ENCODE data around the gene COL26A1.
"Not testable (repeated sequence)": the region's sequence is repeated elsewhere in the genome, so short reads cannot be mapped to it uniquely, and the experiment has no call there.

COL26A1 gene

DNA sequence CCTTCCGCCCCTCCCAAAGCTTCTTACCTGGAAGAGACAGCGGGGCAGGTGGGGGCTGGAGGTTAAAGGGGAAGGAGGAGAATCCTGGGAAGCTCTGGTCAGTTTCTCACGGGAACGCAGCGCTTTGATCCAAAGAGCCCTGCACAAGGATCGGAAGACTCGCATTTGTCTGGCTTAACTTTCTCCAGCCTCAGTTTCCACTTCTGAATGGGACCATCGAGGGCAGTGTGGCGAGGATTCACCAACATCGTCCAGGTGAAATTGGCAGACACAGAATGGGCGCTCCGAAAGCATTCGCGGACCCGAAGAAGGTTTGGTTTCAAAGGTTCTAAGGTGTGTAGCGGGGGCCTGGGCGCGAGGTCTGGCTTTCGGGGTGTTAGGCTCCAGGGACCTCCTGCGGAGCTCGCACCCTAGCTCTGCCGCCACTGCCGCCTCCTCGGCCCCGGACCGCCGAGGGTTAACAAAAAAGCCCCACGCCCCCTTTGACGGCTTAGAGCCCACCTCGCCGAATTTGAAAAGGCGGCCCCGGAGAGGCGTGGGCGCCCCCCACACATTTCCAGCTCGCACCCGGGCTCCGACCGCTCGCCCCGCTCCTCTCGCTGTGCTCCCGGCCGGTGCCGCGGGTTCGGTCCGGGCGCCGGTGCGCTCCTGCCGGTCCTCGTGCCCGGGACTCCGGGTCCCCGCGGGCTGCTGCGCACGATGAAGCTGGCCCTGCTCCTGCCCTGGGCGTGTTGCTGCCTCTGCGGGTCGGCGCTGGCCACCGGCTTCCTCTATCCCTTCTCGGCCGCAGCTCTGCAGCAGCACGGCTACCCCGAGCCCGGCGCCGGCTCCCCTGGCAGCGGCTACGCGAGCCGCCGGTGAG, at the start of gene COL26A1:
COL26A1 (plus strand) TSS at position 542 of the 862 bp plus-strand sequence; CDS start at position 700, 158 bp downstream.
- no peak for DNase-seq (ENCODE audit: low spot score)

DNA sequence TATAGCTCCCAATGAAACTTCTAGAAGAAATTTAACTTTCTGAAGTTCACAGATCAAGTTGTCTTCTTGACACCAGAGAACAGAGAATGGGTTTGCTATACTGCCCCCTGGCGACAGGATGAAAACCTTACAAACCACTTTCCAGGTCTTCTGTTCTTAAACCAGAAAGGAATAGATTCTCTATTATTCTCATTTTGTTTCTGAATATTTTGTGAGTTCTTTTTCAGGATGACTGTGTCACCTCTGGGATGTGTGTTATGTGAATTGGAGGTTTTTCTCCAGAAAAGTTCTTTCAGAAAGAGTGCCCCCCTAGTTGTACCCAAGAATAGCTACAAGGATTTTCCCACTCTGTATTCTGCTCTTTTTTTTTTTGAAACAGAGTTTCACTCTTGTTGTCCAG, 47.3 kb upstream of the COL26A1 start:
- DNase-seq (ENCODE audit: low spot score): peak; percentile 17

DNA sequence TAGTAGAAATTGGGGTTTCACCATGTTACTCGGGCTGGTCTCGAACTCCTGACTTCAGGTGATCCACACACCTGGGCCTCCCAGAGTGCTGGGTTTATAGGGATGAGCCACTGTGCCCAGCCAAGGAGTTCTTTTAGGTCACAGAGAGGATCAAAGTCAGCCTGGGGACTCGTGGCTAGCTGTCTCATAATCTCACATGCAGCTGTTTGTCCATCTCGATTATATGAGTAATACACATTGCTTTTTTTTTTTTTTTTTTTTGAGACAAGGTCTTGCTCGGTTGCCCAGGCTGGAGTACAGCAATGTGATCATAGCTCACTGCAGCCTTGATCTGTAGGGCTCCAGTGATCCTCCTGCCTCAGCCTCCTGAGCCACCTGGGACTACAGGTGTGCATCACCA, 43.3 kb upstream of the COL26A1 start:
- no peak for DNase-seq (ENCODE audit: low spot score)

- DNase-seq (ENCODE audit: low spot score): peak; percentile 86
These were observed 40.9 kb upstream of the COL26A1 start, which contains the start of gene IFT22 for GRCh38 chr7:101321491-101322401. Gene IFT22, minus strand, starts transcription at chr7:101321812. Its CDS starts 103 bp downstream, at chr7:101321709.

DNA sequence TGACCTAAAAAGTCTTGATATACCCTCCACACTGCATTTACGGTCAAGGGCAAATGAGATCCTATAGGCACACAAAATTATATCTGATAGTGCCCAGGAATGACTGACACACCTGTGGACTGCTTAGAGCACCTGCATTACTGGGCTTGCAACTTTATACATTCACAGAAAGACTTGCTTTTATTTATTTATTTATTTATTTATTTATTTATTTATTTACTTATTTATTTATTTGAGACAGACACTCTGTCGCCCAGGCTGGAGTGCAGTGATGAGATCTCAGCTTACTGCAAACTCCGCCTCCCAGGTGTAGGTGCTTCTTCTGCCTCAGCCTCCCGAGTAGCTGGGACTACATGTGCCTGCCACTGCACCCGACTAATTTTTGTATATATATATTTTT, 34.5 kb upstream of the COL26A1 start:
- DNase-seq (ENCODE audit: low spot score): no peak

DNA sequence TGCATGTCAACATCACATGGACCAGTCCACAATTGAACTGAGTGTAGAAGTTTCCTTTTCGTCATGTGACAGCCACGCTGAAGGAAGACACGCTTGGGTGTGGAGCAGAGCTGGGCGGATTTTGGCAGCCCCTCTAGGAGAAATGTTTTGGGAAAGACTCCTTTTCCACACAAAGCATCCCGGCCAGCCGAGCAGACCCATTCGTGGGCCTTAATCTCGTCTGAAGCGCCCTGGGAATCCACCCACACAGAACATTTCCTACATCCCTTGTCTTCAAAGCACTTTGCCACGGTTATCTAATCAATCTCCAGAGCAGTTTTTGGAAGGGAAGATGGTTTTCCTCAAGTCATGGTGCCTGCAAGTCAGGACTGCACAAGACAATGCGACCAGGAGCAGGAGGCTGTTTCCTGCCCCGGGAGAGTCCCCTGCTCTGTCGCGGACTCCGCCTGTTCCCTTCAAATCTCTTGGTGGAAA, 32.6 kb upstream of the COL26A1 start:
- no peak for DNase-seq (ENCODE audit: low spot score)

DNA sequence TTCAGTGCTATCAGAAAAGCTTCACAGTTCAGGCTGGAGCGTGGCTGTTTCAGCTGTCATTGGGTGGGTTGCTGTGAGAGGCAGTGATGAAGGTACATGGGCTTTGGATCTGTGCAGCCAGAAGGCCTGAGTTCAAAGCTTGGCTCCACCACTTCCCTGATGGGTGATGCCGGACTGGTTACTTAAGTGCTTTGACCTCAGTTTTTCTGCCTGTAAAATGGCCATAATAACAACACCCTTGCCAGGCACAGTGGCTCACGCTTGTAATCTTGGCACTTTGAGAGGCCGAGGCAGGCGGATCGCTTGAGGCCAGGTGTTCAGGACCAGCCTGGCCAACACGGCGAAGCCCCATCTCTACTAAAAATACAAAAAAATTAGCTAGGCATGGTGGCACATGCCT, 30.6 kb upstream of the COL26A1 start:
- DNase-seq (ENCODE audit: low spot score): no peak

DNA sequence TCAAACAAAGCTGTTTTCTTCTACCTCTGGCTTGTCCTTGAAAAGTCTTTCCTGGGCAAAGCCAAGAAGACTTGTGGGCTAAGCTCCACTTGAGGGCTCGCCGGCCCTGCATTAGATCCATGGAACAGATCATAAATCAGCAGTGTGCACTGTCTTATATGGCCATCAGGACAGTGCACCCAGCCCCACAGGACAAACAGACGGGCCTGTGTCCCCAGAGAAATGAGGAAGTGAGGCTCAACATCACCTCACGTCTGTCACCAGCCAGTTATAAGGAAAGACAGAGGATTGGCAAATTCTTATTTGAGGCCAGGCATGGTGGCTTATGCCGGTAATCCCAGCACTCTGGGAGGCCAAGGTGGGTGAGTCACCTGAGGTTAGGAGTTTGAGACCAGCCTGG, 28.8 kb upstream of the COL26A1 start:
- DNase-seq (ENCODE audit: low spot score): no peak

DNA sequence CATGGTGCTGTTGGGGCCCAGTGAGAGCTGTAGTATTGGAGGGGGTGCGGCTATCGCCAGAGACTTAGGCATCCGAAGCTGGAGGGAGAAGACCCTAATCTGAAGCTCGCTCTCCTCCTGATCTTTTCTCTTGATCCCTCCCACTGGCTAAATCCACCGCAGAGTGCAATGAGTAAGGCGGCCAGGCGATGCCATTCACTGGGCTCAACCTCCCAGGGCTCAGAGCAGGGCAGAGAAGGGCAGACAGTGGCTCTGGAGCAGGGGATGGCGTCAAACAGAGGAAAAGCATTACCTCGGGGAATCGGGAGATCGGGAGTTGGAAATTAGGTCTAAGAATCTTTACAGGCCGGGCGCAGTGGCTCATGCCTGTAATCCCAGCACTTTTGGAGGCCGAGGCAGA, 22.3 kb upstream of the COL26A1 start:
- DNase-seq (ENCODE audit: low spot score): no peak

DNA sequence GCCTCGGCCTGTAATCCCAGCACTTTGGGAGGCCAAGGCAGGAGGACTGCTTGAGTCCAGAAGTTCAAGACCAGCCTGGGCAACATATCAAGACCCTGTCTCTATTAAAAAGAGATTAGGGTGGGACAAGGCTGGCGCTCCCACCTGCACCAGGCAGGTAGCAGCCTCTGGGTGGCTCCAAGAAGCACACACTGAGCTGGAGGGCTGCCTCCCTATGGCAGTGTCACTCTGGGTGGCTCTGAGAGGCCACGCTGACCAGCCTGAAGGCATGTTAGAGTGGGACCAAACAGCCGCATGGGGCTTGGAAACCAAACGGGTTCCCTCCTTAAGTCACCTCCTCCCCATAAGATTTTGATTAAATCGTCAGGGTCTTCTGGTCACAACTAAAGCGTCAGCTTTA, 19.8 kb upstream of the COL26A1 start:
- DNase-seq (ENCODE audit: low spot score): no peak

- no peak for DNase-seq (ENCODE audit: low spot score)
These were observed 15.2 kb upstream of the COL26A1 start for GRCh38 chr7:101347477-101347876.

DNA sequence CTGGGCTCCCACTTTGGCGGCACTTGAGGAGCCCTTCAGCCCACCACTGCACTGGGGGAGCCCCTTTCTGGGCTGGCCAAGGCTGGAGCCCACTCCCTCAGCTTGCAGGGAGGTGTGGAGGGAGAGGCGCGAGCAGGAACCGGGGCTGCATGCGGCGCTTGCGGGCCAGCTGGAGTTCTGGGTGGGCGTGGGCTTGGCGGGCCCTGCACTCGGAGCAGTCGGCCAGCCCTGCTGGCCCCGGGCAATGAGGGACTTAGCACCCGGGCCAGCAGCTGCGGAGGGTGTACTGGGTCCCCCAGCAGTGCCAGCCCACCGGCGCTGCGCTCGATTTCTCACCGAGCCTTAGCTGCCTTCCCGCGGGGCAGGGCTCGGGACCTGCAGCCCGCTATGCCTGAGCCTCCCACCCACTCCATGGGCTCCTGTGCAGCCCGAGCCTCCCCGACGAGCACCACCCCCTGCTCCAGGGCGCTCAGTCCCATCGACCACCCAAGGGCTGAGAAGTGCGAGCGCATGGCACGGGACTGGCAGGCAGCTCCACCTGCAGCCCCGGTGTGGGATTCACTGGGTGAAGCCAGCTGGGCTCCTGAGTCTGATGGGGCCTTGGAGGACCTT, 14.1 kb upstream of the COL26A1 start:
- DNase-seq (ENCODE audit: low spot score): not testable (repeated sequence)

DNA sequence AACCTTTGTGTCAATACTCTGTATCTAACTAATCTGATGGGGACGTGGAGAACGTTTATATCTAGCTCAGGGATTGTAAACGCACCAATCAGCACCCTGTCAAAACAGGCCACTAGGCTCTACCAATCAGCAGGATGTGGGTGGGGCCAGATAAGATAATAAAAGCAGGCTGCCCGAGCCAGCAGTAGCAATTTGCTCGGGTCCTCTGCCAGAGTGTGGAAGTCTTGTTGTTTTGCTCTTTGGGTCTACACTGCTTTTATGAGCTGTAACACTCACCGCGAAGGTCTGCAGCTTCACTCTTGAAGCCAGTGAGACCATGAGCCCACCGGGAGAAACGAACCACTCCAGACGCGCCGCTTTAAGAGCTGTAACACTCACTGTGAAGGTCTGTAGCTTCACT, 13.4 kb upstream of the COL26A1 start:
- DNase-seq (ENCODE audit: low spot score): not testable (repeated sequence)

- DNase-seq (ENCODE audit: low spot score): no peak
These were observed 9.8 kb upstream of the COL26A1 start for GRCh38 chr7:101352920-101353308.

- no peak for DNase-seq (ENCODE audit: low spot score)
These were observed 5.2 kb upstream of the COL26A1 start for GRCh38 chr7:101357433-101357832.

DNA sequence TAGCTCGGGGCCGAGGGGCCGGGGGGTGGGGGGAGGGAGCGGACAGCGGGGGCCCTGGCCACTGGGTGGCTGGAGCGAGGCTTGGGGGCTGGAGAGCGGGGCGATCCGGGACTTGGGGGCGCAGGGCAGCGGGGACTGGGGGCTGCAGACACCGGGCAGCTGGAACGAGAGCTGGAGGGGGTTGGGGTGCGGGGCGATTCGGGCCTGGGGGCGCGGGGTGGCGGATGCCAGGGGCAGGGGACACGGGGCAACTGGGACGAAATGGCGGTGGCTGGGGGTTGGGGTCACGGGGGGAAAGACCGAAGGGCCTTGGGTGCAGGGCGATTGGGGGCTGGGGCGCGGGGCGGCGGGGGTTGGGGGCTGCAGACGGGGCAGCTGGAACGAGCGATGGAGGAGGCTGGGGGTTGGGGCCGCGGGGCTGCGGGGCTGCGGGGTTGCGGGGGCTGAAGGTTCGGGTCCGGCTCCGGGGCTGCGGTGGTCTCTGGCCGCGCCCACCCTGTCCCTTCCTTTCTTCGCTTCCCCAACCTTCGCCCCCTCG, 590 bp downstream of the COL26A1 start:
- no peak for DNase-seq (ENCODE audit: low spot score)

DNA sequence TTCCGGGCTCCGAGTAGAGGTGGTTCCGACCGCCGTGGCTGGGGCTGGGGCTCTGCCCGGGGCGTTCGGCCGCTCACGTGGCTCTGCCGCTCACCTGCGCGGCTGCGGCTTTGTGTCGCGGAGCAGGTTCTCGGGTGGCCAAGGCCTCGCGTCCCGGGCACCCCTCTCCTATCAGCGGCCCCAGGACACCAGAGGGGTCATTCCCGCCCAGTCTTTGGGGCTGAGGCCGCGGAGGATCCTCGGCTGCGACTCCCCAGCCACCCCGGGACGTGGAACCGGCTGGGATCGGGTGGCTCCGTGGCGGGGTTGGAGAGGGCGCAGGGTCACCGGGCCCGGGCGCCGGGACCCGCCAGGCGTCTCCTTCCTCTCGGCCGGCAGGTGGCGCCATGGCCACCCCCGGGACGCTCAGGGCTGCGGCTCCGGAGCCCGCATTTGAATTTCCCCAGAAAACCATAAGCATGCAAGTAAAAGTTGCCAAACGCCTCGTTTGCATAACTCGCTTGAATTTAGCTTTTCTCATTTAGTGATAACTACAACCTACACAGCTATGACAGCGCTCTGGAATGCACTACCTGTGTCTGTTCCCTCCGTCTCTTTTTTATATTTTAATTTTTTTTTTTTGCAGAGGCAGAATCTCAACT, 1.2 kb downstream of the COL26A1 start:
- peak; percentile 38 for DNase-seq (ENCODE audit: low spot score)

DNA sequence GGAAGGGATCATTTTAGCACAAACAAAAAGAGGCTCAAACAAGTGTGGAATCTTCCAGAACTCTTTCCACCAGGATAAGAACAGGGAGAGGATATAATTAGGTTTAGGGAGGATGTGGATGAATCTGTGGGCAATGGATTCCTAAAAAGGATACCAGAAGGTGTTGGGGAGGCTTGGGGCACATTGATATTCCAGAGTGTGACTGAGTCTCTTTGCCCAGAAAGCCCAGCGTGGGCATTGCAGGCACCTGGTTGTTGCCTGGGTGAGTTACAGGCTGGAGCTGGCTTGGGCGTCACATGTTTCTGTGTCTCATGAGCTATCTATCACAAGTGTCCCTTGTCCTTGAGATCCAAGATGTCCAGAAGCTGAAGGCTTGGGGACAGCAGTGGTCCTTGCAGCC, 3.3 kb downstream of the COL26A1 start:
- DNase-seq (ENCODE audit: low spot score): no peak

GRCh38 chr7:101367676-101368075, 5.0 kb downstream of the COL26A1 start:
- DNase-seq (ENCODE audit: low spot score): no peak

DNA sequence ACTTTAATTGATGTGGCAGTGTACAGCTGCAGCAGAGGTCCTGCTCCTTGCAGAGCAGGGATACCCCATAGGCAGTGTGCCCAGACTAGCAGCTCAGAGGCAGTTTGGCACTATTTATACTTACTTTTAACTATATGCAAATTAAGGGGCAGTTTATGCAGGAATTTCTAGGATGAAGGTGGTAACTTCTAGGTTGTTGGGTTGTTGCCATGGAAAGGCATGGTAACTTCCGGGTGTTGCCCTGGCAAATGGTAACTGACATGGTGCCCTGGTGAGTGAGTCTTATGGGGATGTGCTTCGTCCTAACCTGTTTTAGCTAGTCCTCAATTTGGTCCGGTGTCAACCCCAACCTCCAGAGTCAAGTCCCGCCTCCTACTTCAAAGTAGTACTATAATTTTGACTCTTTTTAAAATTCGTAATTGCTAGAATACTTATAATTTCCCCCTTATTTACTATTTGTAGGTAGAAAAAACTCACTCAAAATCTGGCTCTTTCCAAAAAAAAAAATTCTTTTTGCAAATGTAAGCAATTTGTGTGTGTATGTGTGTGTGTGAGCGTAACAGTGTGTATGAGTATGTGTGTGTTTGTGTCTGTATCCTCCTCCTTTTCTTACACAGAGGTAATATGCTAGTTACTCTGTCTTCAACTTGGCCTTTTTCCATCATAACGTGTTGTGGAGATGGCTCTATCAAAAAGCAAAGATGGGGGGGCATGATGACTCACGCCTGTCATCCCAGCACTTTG, 5.9 kb downstream of the COL26A1 start:
- DNase-seq (ENCODE audit: low spot score): no peak

DNA sequence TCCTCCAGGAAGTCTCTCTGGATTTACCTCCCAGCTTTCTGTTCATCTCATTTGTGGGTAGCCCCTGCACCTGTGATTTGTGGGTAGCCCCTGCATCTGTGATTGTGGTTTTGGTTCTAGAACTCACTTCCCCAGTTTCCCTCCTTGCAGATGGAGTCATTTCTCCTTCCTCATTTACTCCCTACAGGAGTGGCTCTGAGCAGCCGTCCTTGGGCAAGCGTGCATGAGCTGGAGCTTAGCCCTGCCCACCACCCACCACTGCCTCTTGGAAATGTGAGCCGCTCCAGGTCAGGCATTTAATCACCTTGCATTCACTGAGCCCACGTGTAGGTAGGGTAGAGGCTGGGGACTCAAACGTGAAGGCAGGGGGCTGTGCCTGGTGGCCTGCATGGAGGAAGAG, 8.2 kb downstream of the COL26A1 start:
- DNase-seq (ENCODE audit: low spot score): no peak

All from globus pallidus (tissue), 1 donor.